ENCODE data around the gene REV1.

The REV1 gene

GRCh38 chr2:99450199-99450598 is 39.6 kb downstream of the REV1 start:
- no peak overlapping the region for H3K4me3 ChIP-seq (ENCODE audit: low read length)
- DNase-seq (ENCODE audit: low read depth), result peak; percentile 46
- no peak for TF ChIP-seq CTCF (IDR thresholded peaks at IDR 0.05; ENCODE audit: insufficient read depth, low read depth, low read length, missing control alignments)

- no peak for TF ChIP-seq CTCF (IDR thresholded peaks at IDR 0.05; ENCODE audit: insufficient read depth, low read depth, low read length, missing control alignments)
- DNase-seq (ENCODE audit: low read depth), result peak; percentile 96
Measured at GRCh38 chr2:99448556-99448955, 41.3 kb downstream of the REV1 start.

GRCh38 chr2:99445065-99445464 is 44.8 kb downstream of the REV1 start:
- DNase-seq (ENCODE audit: low read depth), result no peak
- no peak for TF ChIP-seq CTCF (IDR thresholded peaks at IDR 0.05; ENCODE audit: insufficient read depth, low read depth, low read length, missing control alignments)
- no peak overlapping the region for H3K4me3 ChIP-seq (ENCODE audit: low read length)

More at GRCh38 chr2:99448556-99448955, 41.3 kb downstream of the REV1 start:
- no peak overlapping the region for H3K4me3 ChIP-seq (ENCODE audit: low read length)

GRCh38 chr2:99444222-99444621 is 45.6 kb downstream of the REV1 start:
- no peak for DNase-seq (ENCODE audit: low read depth)
- H3K4me3 ChIP-seq (ENCODE audit: low read length), result no peak overlapping the region
- no peak for TF ChIP-seq CTCF (IDR thresholded peaks at IDR 0.05; ENCODE audit: insufficient read depth, low read depth, low read length, missing control alignments)

GRCh38 chr2:99442837-99443236 is 47.0 kb downstream of the REV1 start:
- DNase-seq (ENCODE audit: low read depth), result peak; percentile 50
- TF ChIP-seq CTCF (IDR thresholded peaks at IDR 0.05; ENCODE audit: insufficient read depth, low read depth, low read length, missing control alignments), result peak; percentile 46

GRCh38 chr2:99439971-99440505 is 49.8 kb downstream of the REV1 start:
- TF ChIP-seq CTCF (IDR thresholded peaks at IDR 0.05; ENCODE audit: insufficient read depth, low read depth, low read length, missing control alignments), result no peak
- no peak for DNase-seq (ENCODE audit: low read depth)
- no peak overlapping the region for H3K4me3 ChIP-seq (ENCODE audit: low read length)

More at GRCh38 chr2:99442837-99443236, 47.0 kb downstream of the REV1 start:
- no peak overlapping the region for H3K4me3 ChIP-seq (ENCODE audit: low read length)

GRCh38 chr2:99436874-99437273 is 52.9 kb downstream of the REV1 start:
- no peak for TF ChIP-seq CTCF (IDR thresholded peaks at IDR 0.05; ENCODE audit: insufficient read depth, low read depth, low read length, missing control alignments)
- no peak overlapping the region for H3K4me3 ChIP-seq (ENCODE audit: low read length)
- DNase-seq (ENCODE audit: low read depth), result no peak
